HepG2 (cell line): Measurements from ENCODE around the gene C16orf54. TPM values are rescaled to one million over a fixed set of nuclear protein-coding genes. Genes with fewer than 3 reads are reported as not detected.
A peak's percentile ranks its signal among the peaks of the same experiment; 100 is the strongest.

Source experiments
- CEBPB ChIP-seq: IDR thresholded peaks from 2 replicates; pipeline ENCODE4 v1.6.1; 2011; ENCODE audit warnings: low read depth, low read length, improper control_type of control experiment, borderline replicate concordance
- CSRNP1 ChIP-seq: sonication (generic); formaldehyde crosslinking; IDR thresholded peaks from 2 replicates; pipeline ENCODE4 v1.8.1; 2023; ENCODE audit warnings: mild to moderate bottlenecking, missing genetic modification reagents
- DPF2 ChIP-seq: sonication (generic); formaldehyde crosslinking; IDR thresholded peaks from 2 replicates; pipeline ENCODE4 v1.4.0; 2020; ENCODE audit warnings: mild to moderate bottlenecking, low read depth, missing genetic modification reagents, borderline replicate concordance
- FOXP1 ChIP-seq, 2 experiments: fragments of 450-650 bp in 1 of 2; IDR thresholded peaks; 2 replicates each; pipeline ENCODE4 v1.6.1; 2017 to 2018; ENCODE audit warnings: antibody characterized with exemption in 1 of 2
- HNRNPK ChIP-seq: fragments of 200-400 bp; formaldehyde crosslinking; IDR thresholded peaks from 2 replicates; pipeline ENCODE4 v1.6.1; 2018; ENCODE audit warnings: low read length, low read depth, moderate library complexity, mild to moderate bottlenecking; ENCODE audit not compliant: poor library complexity, severe bottlenecking
- IKZF5 ChIP-seq: IDR thresholded peaks from 2 replicates; pipeline ENCODE4 v1.6.1; 2018; ENCODE audit warnings: missing genetic modification reagents, mild to moderate bottlenecking, missing compliant biosample characterization
- JUNB ChIP-seq: sonication (generic); formaldehyde crosslinking; IDR thresholded peaks from 2 replicates; pipeline ENCODE4 v1.8.0; 2022; ENCODE audit warnings: missing genetic modification reagents, mild to moderate bottlenecking, borderline replicate concordance
- KDM3A ChIP-seq: IDR thresholded peaks from 2 replicates; pipeline ENCODE4 v1.6.1; 2018; ENCODE audit warnings: low read depth, missing compliant biosample characterization
- NCOA5 ChIP-seq: sonication (generic); formaldehyde crosslinking; IDR thresholded peaks from 2 replicates; pipeline ENCODE4 v1.4.0; 2020; ENCODE audit warnings: missing genetic modification reagents
- PHF21A ChIP-seq: sonication (generic); formaldehyde crosslinking; IDR thresholded peaks from 2 replicates; pipeline ENCODE4 v1.5.0; 2020; ENCODE audit warnings: mild to moderate bottlenecking, missing genetic modification reagents
- SALL1 ChIP-seq: sonication (generic); formaldehyde crosslinking; IDR thresholded peaks from 2 replicates; pipeline ENCODE4 v1.8.0; 2022; ENCODE audit warnings: mild to moderate bottlenecking, missing genetic modification reagents
- SOX5 ChIP-seq: IDR thresholded peaks from 2 replicates; pipeline ENCODE4 v1.6.1; 2016; ENCODE audit warnings: borderline replicate concordance
- ZNF431 ChIP-seq: sonication (generic); formaldehyde crosslinking; IDR thresholded peaks from 2 replicates; pipeline ENCODE4 v1.9.0; 2022; ENCODE audit warnings: missing genetic modification reagents, low read depth, mild to moderate bottlenecking, borderline replicate concordance
- ZNF577 ChIP-seq: sonication (generic); formaldehyde crosslinking; IDR thresholded peaks from 2 replicates; pipeline ENCODE4 v1.4.0; 2020; ENCODE audit warnings: mild to moderate bottlenecking, low read depth, missing genetic modification reagents, borderline replicate concordance
- ZNF605 ChIP-seq: sonication (generic); formaldehyde crosslinking; IDR thresholded peaks from 2 replicates; pipeline ENCODE4 v1.8.0; 2022; ENCODE audit warnings: mild to moderate bottlenecking, missing genetic modification reagents
- ZSCAN12 ChIP-seq: sonication (generic); formaldehyde crosslinking; IDR thresholded peaks from 2 replicates; pipeline ENCODE4 v1.9.0; 2021; ENCODE audit warnings: mild to moderate bottlenecking, missing genetic modification reagents
- ZSCAN21 ChIP-seq: sonication (generic); formaldehyde crosslinking; IDR thresholded peaks from 2 replicates; pipeline ENCODE4 v1.8.0; 2022; ENCODE audit warnings: mild to moderate bottlenecking, missing genetic modification reagents, moderate library complexity, borderline replicate concordance
- polyA plus RNA-seq, 8 experiments: library from polyadenylated mRNA; depleted of rRNA in 3 of 8; stranded (reverse) in 7 of 8; unstranded in 1 of 8; fragments of >200 nt; fragmentation: Illumina TruSeq in 4 of 8; extraction: Trizol in 4 of 8; gene quantifications; 2 replicates each; pipeline versions ENCODE4 v1.2.1 to v1.2.3, GENCODE V29; 2011 to 2016; ENCODE audit warnings: low read depth in 4 of 8, missing spikeins in 1 of 8, mixed read lengths in 1 of 8; ENCODE audit not compliant: insufficient read depth in 1 of 8
- total RNA-seq, 5 experiments: library from RNA; depleted of rRNA; stranded (reverse); fragments of >200 nt; fragmentation: Illumina TruSeq; extraction: Trizol; gene quantifications; 2 replicates each; pipeline ENCODE4 v1.2.3, GENCODE V29; 2016; ENCODE audit warnings: low read depth in 1 of 5
- TF ChIP-seq, protein P1 (sequence below): IDR thresholded peaks from 2 replicates; pipeline ENCODE4 v1.6.1; 2016; ENCODE audit warnings: low read depth
- TF ChIP-seq, protein P2 (sequence below): sonication (generic); formaldehyde crosslinking; IDR thresholded peaks from 2 replicates; pipeline ENCODE4 v1.5.1; 2020; ENCODE audit warnings: missing genetic modification reagents, mild to moderate bottlenecking, borderline replicate concordance
- TF ChIP-seq, protein P3 (sequence below): sonication (generic); formaldehyde crosslinking; IDR thresholded peaks from 2 replicates; pipeline ENCODE4 v1.4.0; 2020; ENCODE audit warnings: missing genetic modification reagents

The C16orf54 gene
- total and polyA plus RNA-seq, 2 of the 13 experiments (the other 11 are each of a cell fraction or from before 2014, with no cell fraction given) = not detected

DNA sequence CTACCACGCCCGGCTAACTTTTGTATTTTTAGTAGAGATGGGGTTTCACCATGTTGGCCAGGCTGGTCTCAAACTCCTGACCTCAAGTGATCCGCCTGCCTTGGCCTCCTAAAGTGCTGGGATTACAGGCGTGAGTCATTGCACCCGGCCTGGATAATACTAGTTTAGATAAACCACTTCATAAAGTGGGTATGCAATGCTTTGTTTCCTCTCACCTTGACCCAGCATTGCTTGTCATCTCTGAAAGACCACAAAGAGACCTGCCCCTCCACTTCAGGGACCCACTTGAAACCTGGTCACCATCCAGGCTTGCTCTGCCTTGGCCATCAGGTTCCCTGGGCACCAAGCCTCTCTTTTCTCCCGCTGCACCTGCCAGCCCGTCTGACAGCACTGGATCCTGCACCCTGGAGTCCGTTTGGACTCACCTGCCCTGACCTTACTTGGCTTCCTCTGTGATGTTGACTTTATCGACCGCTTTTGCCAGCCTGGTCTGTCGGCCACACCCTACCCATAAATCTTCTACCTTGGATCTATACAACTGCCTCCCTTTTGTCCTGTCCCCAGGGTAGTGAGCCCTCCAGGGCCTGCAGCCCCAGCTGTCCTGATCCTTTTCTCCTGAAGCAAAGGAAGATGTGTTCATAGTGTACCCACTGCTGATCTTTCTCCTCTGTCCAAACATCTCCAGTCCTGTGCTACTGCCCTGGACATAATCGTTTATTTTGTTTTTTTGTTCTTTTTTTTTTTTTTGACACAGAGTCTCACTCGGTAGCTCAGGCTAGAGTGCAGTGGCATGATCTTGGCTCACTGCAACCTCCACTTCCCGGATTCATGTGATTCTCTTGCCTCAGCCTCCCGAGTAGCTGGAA lies 19.6 kb upstream of the C16orf54 start (continued):
- TF ChIP-seq, protein P1, sequence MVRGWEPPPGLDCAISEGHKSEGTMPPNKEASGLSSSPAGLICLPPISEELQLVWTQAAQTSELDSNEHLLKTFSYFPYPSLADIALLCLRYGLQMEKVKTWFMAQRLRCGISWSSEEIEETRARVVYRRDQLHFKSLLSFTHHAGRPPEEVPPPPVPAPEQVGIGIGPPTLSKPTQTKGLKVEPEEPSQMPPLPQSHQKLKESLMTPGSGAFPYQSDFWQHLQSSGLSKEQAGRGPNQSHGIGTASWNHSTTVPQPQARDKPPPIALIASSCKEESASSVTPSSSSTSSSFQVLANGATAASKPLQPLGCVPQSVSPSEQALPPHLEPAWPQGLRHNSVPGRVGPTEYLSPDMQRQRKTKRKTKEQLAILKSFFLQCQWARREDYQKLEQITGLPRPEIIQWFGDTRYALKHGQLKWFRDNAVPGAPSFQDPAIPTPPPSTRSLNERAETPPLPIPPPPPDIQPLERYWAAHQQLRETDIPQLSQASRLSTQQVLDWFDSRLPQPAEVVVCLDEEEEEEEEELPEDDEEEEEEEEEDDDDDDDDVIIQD (CRISPR knock-in tag) = peak; percentile 87
- TF ChIP-seq ZSCAN21 (CRISPR knock-in tag) (peak; percentile 78; the same call in 1 of the 2 replicates), ZNF605 (CRISPR knock-in tag) (peak; percentile 82), FOXP1 (IDR thresholded peaks at IDR 0.05) (no peak), FOXP1 (CRISPR knock-in tag; IDR thresholded peaks at IDR 0.05) (peak; percentile 86), CEBPB (no peak), ZNF577 (CRISPR knock-in tag) (no peak), ZNF431 (CRISPR knock-in tag) (no peak), JUNB (peak; percentile 65; the same call in 1 of the 2 replicates), CSRNP1 (CRISPR knock-in tag) (peak; percentile 49; the same call in 1 of the 2 replicates), KDM3A (CRISPR knock-in tag) (peak; percentile 87; the same call in 1 of the 2 replicates), ZSCAN12 (CRISPR knock-in tag) (no peak), NCOA5 (CRISPR knock-in tag) (no peak), SALL1 (CRISPR knock-in tag) (peak; percentile 99), SOX5 (CRISPR knock-in tag) (peak; percentile 93), HNRNPK (no peak), DPF2 (peak; percentile 100), PHF21A (peak; percentile 97), IKZF5 (peak; percentile 76; the same call in 1 of the 2 replicates)
- TF ChIP-seq, protein P2, sequence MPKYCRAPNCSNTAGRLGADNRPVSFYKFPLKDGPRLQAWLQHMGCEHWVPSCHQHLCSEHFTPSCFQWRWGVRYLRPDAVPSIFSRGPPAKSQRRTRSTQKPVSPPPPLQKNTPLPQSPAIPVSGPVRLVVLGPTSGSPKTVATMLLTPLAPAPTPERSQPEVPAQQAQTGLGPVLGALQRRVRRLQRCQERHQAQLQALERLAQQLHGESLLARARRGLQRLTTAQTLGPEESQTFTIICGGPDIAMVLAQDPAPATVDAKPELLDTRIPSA = 0 out of 2 replicates have a peak, but pooled peaks have one; percentile 57
- TF ChIP-seq, protein P3, sequence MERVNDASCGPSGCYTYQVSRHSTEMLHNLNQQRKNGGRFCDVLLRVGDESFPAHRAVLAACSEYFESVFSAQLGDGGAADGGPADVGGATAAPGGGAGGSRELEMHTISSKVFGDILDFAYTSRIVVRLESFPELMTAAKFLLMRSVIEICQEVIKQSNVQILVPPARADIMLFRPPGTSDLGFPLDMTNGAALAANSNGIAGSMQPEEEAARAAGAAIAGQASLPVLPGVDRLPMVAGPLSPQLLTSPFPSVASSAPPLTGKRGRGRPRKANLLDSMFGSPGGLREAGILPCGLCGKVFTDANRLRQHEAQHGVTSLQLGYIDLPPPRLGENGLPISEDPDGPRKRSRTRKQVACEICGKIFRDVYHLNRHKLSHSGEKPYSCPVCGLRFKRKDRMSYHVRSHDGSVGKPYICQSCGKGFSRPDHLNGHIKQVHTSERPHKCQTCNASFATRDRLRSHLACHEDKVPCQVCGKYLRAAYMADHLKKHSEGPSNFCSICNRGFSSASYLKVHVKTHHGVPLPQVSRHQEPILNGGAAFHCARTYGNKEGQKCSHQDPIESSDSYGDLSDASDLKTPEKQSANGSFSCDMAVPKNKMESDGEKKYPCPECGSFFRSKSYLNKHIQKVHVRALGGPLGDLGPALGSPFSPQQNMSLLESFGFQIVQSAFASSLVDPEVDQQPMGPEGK = peak; percentile 62
